Frontal cortex (tissue), 4 donors: Measurements from ENCODE around the gene RNGTT. TPM values are rescaled to one million over a fixed set of nuclear protein-coding genes. Genes with fewer than 3 reads are reported as not detected.
"Not testable (repeated sequence)": the region's sequence is repeated elsewhere in the genome, so short reads cannot be mapped to it uniquely, and the experiment has no call there.

Source experiments
- DNase-seq, 2 donors: peaks; one replicate each; pipeline ENCODE4 v3.0.0; 2012; ENCODE audit warnings: low spot score in 2 of 2
- FAIRE-seq: peaks from 2 replicates; lab custom pipeline; 2012; peaks lifted over from hg19 to GRCh38; lab: Jason Lieb, UNC
- total RNA-seq: library from RNA; depleted of rRNA; stranded (reverse); fragments of >200 nt; gene quantifications from one replicate; pipeline ENCODE4 v1.2.3, GENCODE V29; 2014
- donor health status: control.
- donor health status: control.
- donor health status: control.

The RNGTT gene
- total RNA-seq, 1 donor from 2014 or later = 81.1 TPM

DNA sequence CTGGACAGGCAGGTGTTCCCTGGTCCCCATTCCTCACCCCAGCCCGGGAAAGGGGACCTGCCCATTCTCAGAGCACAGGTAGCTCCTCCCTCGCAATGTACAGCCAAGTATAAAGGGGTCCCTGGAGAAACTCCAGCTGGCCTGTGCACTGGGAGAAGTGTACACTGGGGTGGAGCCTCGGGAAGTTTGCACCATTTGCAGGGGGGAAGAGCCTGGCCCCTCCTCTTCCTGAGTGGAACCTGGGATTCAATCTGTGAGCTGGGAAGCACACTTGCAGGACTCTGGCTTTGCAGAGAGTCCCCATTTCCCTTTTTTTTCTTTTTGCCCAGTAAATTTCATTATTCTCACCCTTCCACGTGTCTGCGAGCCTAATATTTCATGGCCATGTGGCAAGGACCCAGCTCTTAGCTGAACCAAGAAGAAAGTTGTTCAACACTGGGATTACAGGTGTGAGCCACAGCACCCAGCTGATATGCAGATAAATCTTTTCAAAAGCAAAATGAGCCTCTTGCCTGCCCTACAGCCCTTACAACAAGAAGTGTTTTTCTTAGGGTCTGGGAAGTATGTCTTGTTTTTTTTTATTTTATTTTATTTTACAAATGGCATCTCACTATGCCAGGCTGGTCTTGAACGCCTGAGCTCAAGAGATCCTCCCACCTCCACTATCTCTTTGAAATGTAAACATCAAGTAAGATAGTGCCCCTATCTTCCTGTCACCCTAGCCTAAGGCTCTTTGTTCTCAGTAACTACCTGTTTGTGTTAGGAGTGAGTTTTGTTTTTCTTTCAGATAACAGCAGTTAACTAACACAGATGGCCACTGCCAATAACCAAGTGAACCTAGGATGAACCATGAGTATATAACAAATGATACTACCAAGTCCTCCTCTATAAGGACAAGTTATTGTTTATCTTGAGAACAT lies 9.3 kb upstream of the RNGTT start:
- DNase-seq = no peak
- no peak for FAIRE-seq

- no peak for FAIRE-seq
- no peak for DNase-seq
Observed at GRCh38 chr6:88970301-88970700, 6.9 kb upstream of the RNGTT start.

DNA sequence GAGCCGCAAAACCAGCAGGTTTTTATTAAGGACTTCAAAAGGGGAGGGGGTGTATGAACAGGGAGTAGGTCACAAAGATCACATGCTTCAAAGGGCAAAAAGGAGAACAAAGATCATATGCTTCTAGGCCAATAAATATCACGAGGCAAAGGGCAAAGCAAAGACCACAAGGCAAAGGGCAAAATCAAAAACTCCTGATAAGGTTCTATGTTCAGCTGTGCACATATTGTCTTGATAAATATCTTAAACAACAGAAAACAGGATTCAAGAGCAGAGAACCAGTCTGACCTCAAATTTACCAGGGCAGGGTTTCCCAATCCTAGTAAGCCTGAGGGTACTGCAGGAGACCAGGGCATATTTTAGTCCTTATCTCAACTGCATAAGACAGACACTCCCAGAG lies 5.8 kb upstream of the RNGTT start:
- DNase-seq, FAIRE-seq: not testable (repeated sequence)

GRCh38 chr6:88967891-88968290 lies 4.5 kb upstream of the RNGTT start:
- DNase-seq = no peak
- no peak for FAIRE-seq

GRCh38 chr6:88965691-88966090 lies 2.3 kb upstream of the RNGTT start:
- no peak for DNase-seq
- no peak for FAIRE-seq

DNA sequence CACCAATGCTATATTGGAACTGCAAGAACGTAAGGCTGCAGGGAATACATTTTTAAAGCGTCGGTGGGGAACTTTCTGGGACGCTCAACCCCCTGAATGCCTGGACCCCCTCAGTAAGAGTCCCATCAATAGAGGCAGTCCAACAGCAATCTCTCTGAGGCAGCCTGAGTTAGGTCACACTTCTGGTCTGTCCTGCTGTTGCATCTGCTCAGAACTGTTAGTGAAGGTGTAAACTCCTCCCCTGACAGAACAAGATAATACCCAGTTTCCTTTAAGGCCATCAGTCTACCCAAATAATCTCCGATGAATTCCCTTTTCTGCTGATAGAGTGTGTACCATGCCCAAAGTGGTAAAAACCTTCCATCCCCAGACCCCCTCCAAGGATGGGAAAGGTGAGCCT lies 1.1 kb upstream of the RNGTT start:
- FAIRE-seq (no peak), DNase-seq (no peak)

- FAIRE-seq (no peak), DNase-seq (no peak)
Observed at GRCh38 chr6:88958842-88959241, 4.6 kb downstream of the RNGTT start.

- FAIRE-seq = no peak
Observed at GRCh38 chr6:88953550-88954386, 9.7 kb downstream of the RNGTT start.

DNA sequence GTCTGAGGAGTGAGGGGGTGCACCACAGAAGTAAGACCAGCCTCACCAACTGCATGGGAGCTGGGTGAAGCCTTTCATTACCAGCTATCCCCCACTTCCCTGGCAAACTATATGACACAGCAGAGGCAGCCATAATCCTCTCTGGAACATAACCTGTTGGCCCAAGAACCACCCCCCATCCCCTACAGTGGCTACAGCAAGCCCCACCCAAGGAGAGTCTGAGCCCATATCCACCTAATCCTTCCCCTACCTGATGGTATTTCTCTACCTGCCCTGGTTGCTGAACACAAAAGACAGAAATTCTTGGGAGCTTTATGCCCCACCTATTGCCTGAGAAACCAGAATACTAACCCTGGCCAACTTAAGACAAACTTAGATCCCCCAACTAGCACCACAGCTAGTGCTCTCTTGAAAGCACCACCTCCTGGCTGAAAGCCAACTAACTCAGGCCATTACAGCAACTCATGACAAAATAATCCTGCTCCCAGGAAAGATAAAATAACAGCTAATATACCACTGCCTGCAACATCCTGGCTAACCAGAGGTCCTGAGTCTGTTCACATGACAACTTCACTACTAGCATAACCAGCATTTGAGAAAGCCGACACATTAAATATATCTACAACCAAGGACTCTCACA lies 11.2 kb downstream of the RNGTT start:
- DNase-seq (no peak), FAIRE-seq (no peak)

More at GRCh38 chr6:88953550-88954386, 9.7 kb downstream of the RNGTT start:
- no peak for DNase-seq

GRCh38 chr6:88945415-88946008 lies 17.9 kb downstream of the RNGTT start:
- DNase-seq (no peak), FAIRE-seq (no peak)

DNA sequence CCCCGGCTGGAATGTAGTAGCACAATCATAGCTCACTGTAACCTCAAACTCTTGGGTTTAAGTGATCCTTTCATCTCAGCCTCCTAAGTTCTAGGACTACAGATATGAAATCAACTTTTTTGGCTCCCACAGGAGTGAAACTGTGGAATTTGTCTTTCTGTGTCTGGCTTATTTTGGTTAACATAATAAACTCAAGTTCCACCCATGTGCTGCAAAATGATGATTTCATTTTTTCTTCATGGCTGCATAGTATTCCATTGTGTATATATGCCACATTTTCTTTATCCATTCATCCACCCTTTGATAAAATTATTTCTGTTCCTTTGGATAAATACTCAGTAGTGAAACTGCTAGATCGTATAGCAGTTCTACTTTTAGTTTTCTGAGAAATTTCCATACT lies 29.9 kb downstream of the RNGTT start:
- DNase-seq (no peak), FAIRE-seq (no peak)

DNA sequence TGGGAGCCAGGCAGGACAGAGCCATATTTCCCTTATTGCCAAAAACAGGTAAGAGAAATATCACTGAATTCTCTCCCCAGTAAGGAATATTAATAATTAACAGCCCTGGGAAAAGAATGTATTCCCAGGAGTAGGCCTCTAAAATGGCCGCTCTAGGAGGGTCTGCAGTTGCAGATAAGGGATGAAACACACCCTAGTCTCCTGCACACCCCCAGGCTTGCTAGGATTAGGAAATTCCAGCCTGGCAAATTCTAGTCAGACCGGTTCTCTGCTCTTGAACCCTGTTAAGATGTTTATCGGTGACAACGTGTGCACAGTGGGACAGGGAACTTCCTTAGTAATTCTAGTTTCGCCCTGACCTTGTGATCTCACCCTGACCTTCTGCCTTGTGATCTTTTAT lies 31.4 kb downstream of the RNGTT start:
- not testable (repeated sequence) for FAIRE-seq

GRCh38 chr6:88922775-88923548 lies 40.5 kb downstream of the RNGTT start:
- DNase-seq (no peak), FAIRE-seq (no peak)

More for the DNA sequence above, 31.4 kb downstream of the RNGTT start:
- not testable (repeated sequence) for DNase-seq

DNA sequence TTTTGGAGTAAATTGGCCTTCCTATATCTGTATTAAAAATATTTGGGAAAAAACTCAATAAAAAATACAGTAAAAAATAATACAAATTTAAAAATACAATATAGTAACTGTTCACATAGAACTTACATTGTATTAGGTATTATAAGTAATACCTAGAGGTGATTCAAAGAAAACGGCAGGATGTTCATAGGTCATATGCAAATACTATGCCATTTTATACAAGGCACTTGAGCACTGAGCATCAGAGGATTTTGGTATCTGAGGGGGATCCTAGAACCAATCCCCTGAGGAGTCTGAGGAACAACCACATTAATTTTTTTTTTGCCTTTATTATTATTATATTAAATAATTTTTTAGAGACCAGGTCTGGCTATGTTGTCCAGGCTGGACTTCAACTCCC lies 41.7 kb downstream of the RNGTT start:
- DNase-seq (no peak), FAIRE-seq (no peak)

GRCh38 chr6:88920774-88921733 lies 42.4 kb downstream of the RNGTT start:
- DNase-seq (no peak), FAIRE-seq (no peak)

DNA sequence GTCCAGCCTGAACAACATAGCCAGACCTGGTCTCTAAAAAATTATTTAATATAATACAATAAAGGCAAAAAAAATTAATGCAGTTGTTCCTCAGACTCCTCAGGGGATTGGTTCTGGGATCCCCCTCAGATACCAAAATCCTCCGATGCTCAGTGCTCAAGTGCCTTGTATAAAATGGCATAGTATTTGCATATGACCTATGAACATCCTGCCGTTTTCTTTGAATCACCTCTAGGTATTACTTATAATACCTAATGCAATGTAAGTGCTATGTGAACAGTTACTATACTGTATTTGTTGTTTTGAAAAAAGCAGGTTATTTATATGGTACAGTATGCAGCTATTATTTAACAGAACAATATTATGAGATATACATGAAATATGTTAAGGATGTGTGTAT lies 43.3 kb downstream of the RNGTT start:
- no peak for FAIRE-seq

GRCh38 chr6:88919032-88919431 lies 44.4 kb downstream of the RNGTT start:
- no peak for FAIRE-seq
- DNase-seq = no peak

More for the DNA sequence above, 43.3 kb downstream of the RNGTT start:
- DNase-seq = no peak

- no peak for DNase-seq
- FAIRE-seq = no peak
Observed at GRCh38 chr6:88916615-88917208, 46.7 kb downstream of the RNGTT start.
